Loucy (cell line): ENCODE data around the gene ZFYVE16.
A peak's percentile ranks its signal among the peaks of the same experiment; 100 is the strongest.

Experiments used
- H2AFZ ChIP-seq: fragments of 200-600 bp; sonication (generic); 2 replicates; pipeline ENCODE4 v1.6.0; 2016; ENCODE audit warnings: antibody characterized with exemption, mild to moderate bottlenecking, low read length, moderate library complexity
- H3F3A ChIP-seq: fragments of 200-600 bp; 2 replicates; pipeline ENCODE4 v1.6.0; 2016; ENCODE audit warnings: antibody characterized with exemption, low read depth, mild to moderate bottlenecking
- H3K27me3 ChIP-seq: fragments of 200-600 bp; sonication (generic); 2 replicates; pipeline ENCODE4 v1.6.1; 2014; ENCODE audit warnings: low read length, mild to moderate bottlenecking; ENCODE audit not compliant: insufficient read depth, poor library complexity, severe bottlenecking
- H3K36me3 ChIP-seq: fragments of 200-600 bp; sonication (generic); 2 replicates; pipeline ENCODE4 v1.6.1; 2016; ENCODE audit warnings: low read length; ENCODE audit not compliant: insufficient read depth
- H3K4me1 ChIP-seq: fragments of 200-600 bp; sonication (generic); 2 replicates; pipeline ENCODE4 v1.5.1; 2014; ENCODE audit warnings: low read length, mild to moderate bottlenecking; ENCODE audit not compliant: insufficient read depth, poor library complexity, severe bottlenecking
- H3K4me2 ChIP-seq: fragments of 200-600 bp; sonication (generic); 2 replicates; pipeline ENCODE4 v1.6.0; 2014; ENCODE audit warnings: antibody characterized with exemption, low read length, low read depth, mild to moderate bottlenecking; ENCODE audit not compliant: poor library complexity, severe bottlenecking
- H3K4me3 ChIP-seq: fragments of 200-600 bp; sonication (generic); 2 replicates; pipeline ENCODE4 v1.5.1; 2014; ENCODE audit warnings: low read length, mild to moderate bottlenecking, mixed read lengths; ENCODE audit not compliant: poor library complexity, severe bottlenecking
- H3K79me2 ChIP-seq: fragments of 200-600 bp; sonication (generic); 2 replicates; pipeline ENCODE4 v1.6.1; 2014; ENCODE audit warnings: low read length; ENCODE audit not compliant: insufficient read depth
- H3K9ac ChIP-seq: fragments of 200-600 bp; sonication (generic); 2 replicates; pipeline ENCODE4 v1.6.0; 2014; ENCODE audit warnings: mild to moderate bottlenecking, low read depth, low read length, moderate library complexity; ENCODE audit not compliant: poor library complexity, severe bottlenecking
- H3K9me2 ChIP-seq: fragments of 200-600 bp; sonication (generic); replicated peaks from 2 replicates; pipeline ENCODE4 v1.6.1; 2016; ENCODE audit warnings: low read depth, low read length, mixed read lengths
- H3K9me3 ChIP-seq: fragments of 200-600 bp; sonication (generic); 2 replicates; pipeline ENCODE4 v1.6.1; 2014; ENCODE audit warnings: mild to moderate bottlenecking, antibody characterized with exemption, low read length, low read depth; ENCODE audit not compliant: insufficient read depth
- H4K20me1 ChIP-seq: fragments of 200-600 bp; sonication (generic); 2 replicates; pipeline ENCODE4 v1.6.0; 2014; ENCODE audit warnings: antibody characterized with exemption, low read length, mild to moderate bottlenecking; ENCODE audit not compliant: insufficient read depth, poor library complexity, severe bottlenecking
- EZH2phosphoT487 ChIP-seq: fragments of 200-600 bp; IDR thresholded peaks from 2 replicates; pipeline ENCODE4 v1.6.1; 2018; ENCODE audit warnings: antibody characterized with exemption, mild to moderate bottlenecking, moderate library complexity, borderline replicate concordance
- TF ChIP-seq, protein P1 (sequence below): fragments of 200-600 bp; sonication (generic); conservative IDR thresholded peaks from 2 replicates; pipeline ENCODE4 v1.5.1; 2014; ENCODE audit warnings: mild to moderate bottlenecking, antibody characterized with exemption, low read length

Gene ZFYVE16

DNA sequence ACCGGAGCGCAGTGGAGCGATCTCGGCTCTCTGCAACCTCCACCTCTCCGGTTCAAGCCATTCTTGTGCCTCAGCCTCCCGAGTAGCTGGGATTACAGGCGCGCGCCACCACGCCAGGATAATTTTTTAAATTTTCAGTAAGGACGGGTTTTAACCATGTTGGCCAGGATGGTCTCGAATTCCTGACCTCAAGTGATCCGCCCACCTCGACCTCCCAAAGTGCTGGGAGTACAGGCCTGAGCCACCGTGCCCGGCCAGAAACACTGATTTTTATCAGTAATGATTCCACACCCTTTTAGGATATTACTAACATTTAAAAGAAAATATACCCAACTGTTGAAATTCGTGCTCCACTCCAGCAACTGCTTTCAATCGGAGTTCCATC, 79.6 kb downstream of the ZFYVE16 start:
- H3K4me3 ChIP-seq, result peak overlapping the region; percentile 76
- H3K9me2 ChIP-seq, result no peaks in the 10 kb centered on the region
- H3F3A ChIP-seq, result no peaks in the 10 kb centered on the region
- H3K27me3 ChIP-seq, result no peaks in the 10 kb centered on the region
- H3K4me1 ChIP-seq, result peaks cover 6% of the 10 kb centered on the region
- H3K36me3 ChIP-seq, result no peaks in the 10 kb centered on the region
- no peaks in the 10 kb centered on the region for H3K79me2 ChIP-seq
- no peaks in the 10 kb centered on the region for H4K20me1 ChIP-seq
- no peaks in the 10 kb centered on the region for H3K9me3 ChIP-seq
- H2AFZ ChIP-seq, result peak overlapping the region; percentile 94
- peak overlapping the region; percentile 77 for H3K4me2 ChIP-seq
- peak overlapping the region; percentile 74 for H3K9ac ChIP-seq
- TF ChIP-seq, protein P1, sequence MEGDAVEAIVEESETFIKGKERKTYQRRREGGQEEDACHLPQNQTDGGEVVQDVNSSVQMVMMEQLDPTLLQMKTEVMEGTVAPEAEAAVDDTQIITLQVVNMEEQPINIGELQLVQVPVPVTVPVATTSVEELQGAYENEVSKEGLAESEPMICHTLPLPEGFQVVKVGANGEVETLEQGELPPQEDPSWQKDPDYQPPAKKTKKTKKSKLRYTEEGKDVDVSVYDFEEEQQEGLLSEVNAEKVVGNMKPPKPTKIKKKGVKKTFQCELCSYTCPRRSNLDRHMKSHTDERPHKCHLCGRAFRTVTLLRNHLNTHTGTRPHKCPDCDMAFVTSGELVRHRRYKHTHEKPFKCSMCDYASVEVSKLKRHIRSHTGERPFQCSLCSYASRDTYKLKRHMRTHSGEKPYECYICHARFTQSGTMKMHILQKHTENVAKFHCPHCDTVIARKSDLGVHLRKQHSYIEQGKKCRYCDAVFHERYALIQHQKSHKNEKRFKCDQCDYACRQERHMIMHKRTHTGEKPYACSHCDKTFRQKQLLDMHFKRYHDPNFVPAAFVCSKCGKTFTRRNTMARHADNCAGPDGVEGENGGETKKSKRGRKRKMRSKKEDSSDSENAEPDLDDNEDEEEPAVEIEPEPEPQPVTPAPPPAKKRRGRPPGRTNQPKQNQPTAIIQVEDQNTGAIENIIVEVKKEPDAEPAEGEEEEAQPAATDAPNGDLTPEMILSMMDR, result no peak
- TF ChIP-seq EZH2phosphoT487, result no peak

DNA sequence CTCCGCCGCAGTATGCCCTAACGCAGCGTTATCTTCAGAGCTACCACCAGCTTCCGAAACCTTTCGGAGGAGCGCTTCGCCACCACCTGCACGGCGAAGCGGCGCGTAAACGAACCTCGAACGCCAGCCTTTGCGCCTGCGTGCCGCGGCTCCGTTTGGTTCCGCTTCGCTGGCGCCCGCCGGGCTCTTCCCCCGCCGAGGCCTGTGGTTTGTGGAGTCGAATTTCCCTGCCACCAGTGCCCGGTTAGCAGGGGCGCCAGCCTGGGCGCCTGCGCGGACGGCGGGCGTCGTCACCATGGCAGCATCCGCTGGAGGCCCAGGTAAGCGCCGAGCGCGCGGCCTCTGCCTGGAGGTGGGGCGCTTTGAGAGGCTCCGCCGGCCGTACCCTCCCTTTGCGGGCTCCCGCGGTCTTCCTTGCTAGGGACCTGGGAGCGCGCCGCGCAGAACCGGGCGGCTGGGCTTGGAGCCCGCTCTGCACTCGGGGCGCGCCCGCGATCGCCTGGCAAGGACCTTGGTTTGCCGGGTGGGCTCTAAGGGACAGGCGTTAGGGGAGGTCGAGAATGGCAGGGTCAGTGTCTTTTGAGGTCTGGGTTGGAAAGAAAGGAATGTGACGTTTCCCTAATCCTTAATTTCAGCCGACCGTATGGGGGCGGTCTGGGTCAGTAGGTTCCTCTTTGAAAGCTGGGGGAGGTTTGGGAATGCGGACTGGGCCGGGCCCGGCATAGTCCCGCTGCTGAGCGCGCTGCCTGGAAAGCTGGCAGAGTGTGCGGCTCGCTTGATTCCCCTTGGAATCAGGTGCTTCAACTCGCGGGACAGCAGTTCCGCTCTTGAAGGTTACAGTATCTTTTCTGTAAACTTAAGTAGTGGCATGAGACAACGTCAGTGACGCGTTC, 80.2 kb downstream of the ZFYVE16 start, which contains the start of gene FAM151B:
FAM151B (plus strand) TSS at position 272 of the 893 bp plus-strand sequence; CDS start at position 296, 24 bp downstream.
- Histone ChIP-seq H3K4me1 (peaks cover 6% of the 10 kb centered on the region), H3K27me3 (no peaks in the 10 kb centered on the region), H4K20me1 (no peaks in the 10 kb centered on the region), H3K9me2 (no peaks in the 10 kb centered on the region), H3K4me3 (peak within 1 kb of the TSS; percentile 76), H3K9me3 (no peaks in the 10 kb centered on the region), H3K79me2 (no peaks in the 10 kb centered on the region), H2AFZ (peak within 1 kb of the TSS; percentile 94), H3K9ac (peak within 1 kb of the TSS; percentile 74), H3K36me3 (no peaks in the 10 kb centered on the region), H3K4me2 (peak within 1 kb of the TSS; percentile 77), H3F3A (no peaks in the 10 kb centered on the region)
- TF ChIP-seq, protein P1, result no peak
- no peak for TF ChIP-seq EZH2phosphoT487

DNA sequence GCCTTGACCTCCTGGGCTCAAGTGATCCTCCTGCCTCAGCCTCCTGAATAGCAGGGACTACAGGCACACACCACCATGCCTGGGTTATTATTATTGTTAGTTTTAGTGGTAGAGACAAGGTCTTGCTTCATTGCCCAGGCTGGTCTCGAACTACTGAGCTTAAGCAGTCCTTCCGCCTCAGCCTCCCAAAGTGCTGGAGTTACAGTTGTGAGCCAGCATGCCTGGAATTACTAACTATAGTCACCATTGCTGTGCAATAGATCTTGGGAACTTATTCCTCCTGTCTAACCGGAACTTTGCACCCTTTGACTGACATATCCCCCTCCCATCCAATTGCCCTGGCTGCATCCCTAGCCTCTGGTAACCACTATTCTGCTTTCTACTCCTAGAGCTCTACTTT, 83.4 kb downstream of the ZFYVE16 start:
- H3K4me1 ChIP-seq, result peaks cover 6% of the 10 kb centered on the region
- H4K20me1 ChIP-seq, result no peaks in the 10 kb centered on the region
- no peaks in the 10 kb centered on the region for H3K9me3 ChIP-seq
- H3K79me2 ChIP-seq, result no peaks in the 10 kb centered on the region
- no peaks in the 10 kb centered on the region for H3K36me3 ChIP-seq
- no peak overlapping the region for H3K9ac ChIP-seq
- H3K4me2 ChIP-seq, result no peak overlapping the region
- no peaks in the 10 kb centered on the region for H3K27me3 ChIP-seq
- no peak overlapping the region for H3K4me3 ChIP-seq
- no peak overlapping the region for H2AFZ ChIP-seq
- TF ChIP-seq, protein P1, result no peak
- TF ChIP-seq EZH2phosphoT487, result no peak
- H3K9me2 ChIP-seq, result no peaks in the 10 kb centered on the region
- H3F3A ChIP-seq, result no peaks in the 10 kb centered on the region
